IMR-90 (cell line): ENCODE measurements around the gene TAF1.
"Not testable (repeated sequence)": the region's sequence is repeated elsewhere in the genome, so short reads cannot be mapped to it uniquely, and the experiment has no call there.

Experiments used
- MAZ ChIP-seq: IDR thresholded peaks from 2 replicates; pipeline ENCODE4 v1.6.1; 2012; ENCODE audit warnings: low read depth, mild to moderate bottlenecking, low read length, improper control_type of control experiment, moderate library complexity, borderline replicate concordance
- POLR2A ChIP-seq: IDR thresholded peaks from 2 replicates; pipeline ENCODE4 v1.6.1; 2012; ENCODE audit warnings: mild to moderate bottlenecking, low read depth, low read length
- RCOR1 ChIP-seq: IDR thresholded peaks from 2 replicates; pipeline ENCODE4 v1.6.1; 2012; ENCODE audit warnings: mild to moderate bottlenecking, low read length, improper control_type of control experiment; ENCODE audit not compliant: insufficient replicate concordance
- RFX5 ChIP-seq: IDR thresholded peaks from 2 replicates; pipeline ENCODE4 v1.8.0; 2012; ENCODE audit warnings: low read depth, mild to moderate bottlenecking, low read length, moderate library complexity
- TF ChIP-seq, protein P1 (sequence below): conservative IDR thresholded peaks from 2 replicates; pipeline ENCODE4 v1.5.1; 2012; ENCODE audit warnings: mild to moderate bottlenecking, low read depth, low read length, improper control_type of control experiment

DNA sequence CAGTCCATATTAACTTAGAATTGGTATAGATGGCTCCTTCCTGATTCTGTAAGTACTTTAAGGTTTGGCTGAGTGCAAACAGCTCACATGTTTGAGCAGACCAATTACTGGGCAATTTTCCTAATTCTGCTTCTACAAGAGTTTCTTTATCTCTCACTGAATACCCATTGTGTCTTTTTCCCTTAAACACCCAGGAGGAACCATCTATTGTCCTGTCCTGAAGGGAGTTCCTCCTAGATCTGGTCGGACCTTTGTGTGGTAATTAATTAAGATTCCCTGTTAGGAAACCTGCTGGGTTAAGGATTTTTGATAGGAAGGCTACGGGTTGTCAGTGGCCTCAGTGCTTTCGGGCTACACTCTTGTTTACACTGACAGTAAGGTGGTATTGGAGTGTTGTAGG, 129.8 kb downstream of the TAF1 start:
- not testable (repeated sequence) for TF ChIP-seq MAZ, POLR2A, RCOR1, RFX5
- TF ChIP-seq, protein P1, sequence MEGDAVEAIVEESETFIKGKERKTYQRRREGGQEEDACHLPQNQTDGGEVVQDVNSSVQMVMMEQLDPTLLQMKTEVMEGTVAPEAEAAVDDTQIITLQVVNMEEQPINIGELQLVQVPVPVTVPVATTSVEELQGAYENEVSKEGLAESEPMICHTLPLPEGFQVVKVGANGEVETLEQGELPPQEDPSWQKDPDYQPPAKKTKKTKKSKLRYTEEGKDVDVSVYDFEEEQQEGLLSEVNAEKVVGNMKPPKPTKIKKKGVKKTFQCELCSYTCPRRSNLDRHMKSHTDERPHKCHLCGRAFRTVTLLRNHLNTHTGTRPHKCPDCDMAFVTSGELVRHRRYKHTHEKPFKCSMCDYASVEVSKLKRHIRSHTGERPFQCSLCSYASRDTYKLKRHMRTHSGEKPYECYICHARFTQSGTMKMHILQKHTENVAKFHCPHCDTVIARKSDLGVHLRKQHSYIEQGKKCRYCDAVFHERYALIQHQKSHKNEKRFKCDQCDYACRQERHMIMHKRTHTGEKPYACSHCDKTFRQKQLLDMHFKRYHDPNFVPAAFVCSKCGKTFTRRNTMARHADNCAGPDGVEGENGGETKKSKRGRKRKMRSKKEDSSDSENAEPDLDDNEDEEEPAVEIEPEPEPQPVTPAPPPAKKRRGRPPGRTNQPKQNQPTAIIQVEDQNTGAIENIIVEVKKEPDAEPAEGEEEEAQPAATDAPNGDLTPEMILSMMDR: not testable (repeated sequence)
